HEK293T (cell line): ENCODE results near the gene SUPT5H.

ENCODE experiments used
- CTCF ChIA-PET: fragments of 350-600 bp; formaldehyde crosslinking; extraction: SDS; loops from one replicate; lab custom pipeline; 2021; ENCODE audit warnings: antibody characterized with exemption, inconsistent platforms; lab: Yijun Ruan, JAX
- POLR2A ChIA-PET: fragments of 350-600 bp; formaldehyde crosslinking; extraction: SDS; loops from one replicate; lab custom pipeline; 2020; ENCODE audit warnings: antibody characterized with exemption, inconsistent platforms; lab: Yijun Ruan, JAX
- DNase-seq: peaks from one replicate; pipeline ENCODE4 v3.0.0; 2012; ENCODE audit warnings: mixed read lengths; ENCODE audit errors: extremely low spot score
- ARNT ChIP-seq: fragments of 450-650 bp; IDR thresholded peaks from 2 replicates; pipeline ENCODE4 v1.6.1; 2017; ENCODE audit warnings: mild to moderate bottlenecking
- BHLHE40 ChIP-seq: fragments of 450-650 bp; IDR thresholded peaks from 2 replicates; pipeline ENCODE4 v1.6.1; 2016; ENCODE audit warnings: mild to moderate bottlenecking, moderate library complexity, borderline replicate concordance
- CTBP1 ChIP-seq: fragments of 450-650 bp; IDR thresholded peaks from 2 replicates; pipeline ENCODE4 v1.6.1; 2016; ENCODE audit warnings: borderline replicate concordance
- ELF4 ChIP-seq: fragments of 450-650 bp; IDR thresholded peaks from 2 replicates; pipeline ENCODE4 v1.6.1; 2017; ENCODE audit warnings: antibody characterized with exemption
- FOXA1 ChIP-seq: fragments of 450-650 bp; IDR thresholded peaks from 2 replicates; pipeline ENCODE4 v1.6.1; 2016; ENCODE audit warnings: mild to moderate bottlenecking
- FOXK2 ChIP-seq: fragments of 450-650 bp; IDR thresholded peaks from 2 replicates; pipeline ENCODE4 v1.6.1; 2016; ENCODE audit warnings: mild to moderate bottlenecking
- FOXM1 ChIP-seq: fragments of 450-650 bp; IDR thresholded peaks from 2 replicates; pipeline ENCODE4 v1.6.1; 2017; ENCODE audit warnings: mild to moderate bottlenecking, borderline replicate concordance
- HDGF ChIP-seq: fragments of 450-650 bp; IDR thresholded peaks from 2 replicates; pipeline ENCODE4 v1.6.1; 2017; ENCODE audit warnings: antibody characterized with exemption, borderline replicate concordance
- L3MBTL2 ChIP-seq: fragments of 450-650 bp; conservative IDR thresholded peaks from 2 replicates; pipeline ENCODE4 v1.6.1; 2016; ENCODE audit warnings: mild to moderate bottlenecking
- LEF1 ChIP-seq: fragments of 450-650 bp; IDR thresholded peaks from 2 replicates; pipeline ENCODE4 v1.6.1; 2017; ENCODE audit warnings: mild to moderate bottlenecking, borderline replicate concordance
- NFRKB ChIP-seq: fragments of 450-650 bp; IDR thresholded peaks from 2 replicates; pipeline ENCODE4 v1.6.1; 2016; ENCODE audit warnings: mild to moderate bottlenecking, moderate library complexity
- PKNOX1 ChIP-seq: fragments of 450-650 bp; IDR thresholded peaks from 2 replicates; pipeline ENCODE4 v1.6.1; 2016
- SP1 ChIP-seq: fragments of 450-650 bp; IDR thresholded peaks from 2 replicates; pipeline ENCODE4 v1.6.1; 2017
- SUZ12 ChIP-seq: fragments of 450-650 bp; IDR thresholded peaks from 2 replicates; pipeline ENCODE4 v1.6.1; 2016; ENCODE audit warnings: mild to moderate bottlenecking
- TARDBP ChIP-seq: fragments of 450-650 bp; IDR thresholded peaks from 2 replicates; pipeline ENCODE4 v1.6.1; 2016
- ZNF384 ChIP-seq: fragments of 450-650 bp; IDR thresholded peaks from 2 replicates; pipeline ENCODE4 v1.6.1; 2016

The SUPT5H gene

GRCh38 chr19:39509233-39509632 lies 63.9 kb downstream of the SUPT5H start:
- TF ChIP-seq ZNF384 = no peak
- no peak for TF ChIP-seq L3MBTL2
- TF ChIP-seq BHLHE40 = no peak
- TF ChIP-seq ELF4 = no peak
- no peak for TF ChIP-seq TARDBP
- TF ChIP-seq FOXM1 = no peak
- TF ChIP-seq HDGF = no peak
- TF ChIP-seq CTBP1 = no peak
- TF ChIP-seq LEF1 = no peak
- TF ChIP-seq NFRKB = no peak
- TF ChIP-seq FOXK2 = no peak
- no peak for TF ChIP-seq PKNOX1
- no peak for TF ChIP-seq ARNT
- TF ChIP-seq SUZ12 = no peak
- CTCF ChIA-PET = interaction anchor here (0.6 to 0.7 kb wide), 2 partner anchors 16 to 34 kb away, joined by 3 read pairs; no protein-coding TSS in a partner anchor
- POLR2A ChIA-PET = interaction anchor here (1.3 to 1.6 kb wide), 2 partner anchors 9 to 74 kb away, joined by 3 to 8 read pairs; partner anchors contain the start of gene RPS16
- no peak for DNase-seq

GRCh38 chr19:39512988-39513387 lies 67.6 kb downstream of the SUPT5H start:
- POLR2A ChIA-PET = interaction anchor here (1.0 kb wide), 1 partner anchor 77 kb away, joined by 3 read pairs; the partner anchor contains the start of gene RPS16
- CTCF ChIA-PET = interaction anchor here (0.6 kb wide), 1 partner anchor 14 kb away, joined by 8 read pairs; no protein-coding TSS in a partner anchor
- DNase-seq = no peak
- TF ChIP-seq LEF1 (no peak), BHLHE40 (no peak), FOXM1 (no peak), HDGF (no peak), CTBP1 (no peak), TARDBP (no peak), SUZ12 (no peak), NFRKB (no peak), FOXK2 (no peak), ARNT (no peak), ELF4 (no peak), ZNF384 (no peak), SP1 (no peak), L3MBTL2 (no peak), FOXA1 (no peak), PKNOX1 (no peak)

- TF ChIP-seq LEF1 (no peak), HDGF (no peak), FOXK2 (no peak), ZNF384 (no peak), PKNOX1 (no peak), BHLHE40 (no peak), SUZ12 (no peak), ARNT (no peak), L3MBTL2 (no peak), ELF4 (no peak), CTBP1 (no peak), SP1 (no peak), FOXA1 (no peak)
- POLR2A ChIA-PET = interaction anchor here (1.1 kb wide), 1 partner anchor 79 kb away, joined by 3 read pairs; the partner anchor contains the start of gene RPS16
- CTCF ChIA-PET = interaction anchor here (0.6 to 1.5 kb wide), 2 partner anchors 36 to 103 kb away, joined by 3 read pairs; partner anchors contain the start of gene PLEKHG2
- DNase-seq = no peak
Measured at GRCh38 chr19:39514840-39515550, 69.6 kb downstream of the SUPT5H start, which contains the start of gene SELENOV. SELENOV (plus strand) TSS chr19:39515139; CDS start chr19:39515213, 74 bp downstream.

DNA sequence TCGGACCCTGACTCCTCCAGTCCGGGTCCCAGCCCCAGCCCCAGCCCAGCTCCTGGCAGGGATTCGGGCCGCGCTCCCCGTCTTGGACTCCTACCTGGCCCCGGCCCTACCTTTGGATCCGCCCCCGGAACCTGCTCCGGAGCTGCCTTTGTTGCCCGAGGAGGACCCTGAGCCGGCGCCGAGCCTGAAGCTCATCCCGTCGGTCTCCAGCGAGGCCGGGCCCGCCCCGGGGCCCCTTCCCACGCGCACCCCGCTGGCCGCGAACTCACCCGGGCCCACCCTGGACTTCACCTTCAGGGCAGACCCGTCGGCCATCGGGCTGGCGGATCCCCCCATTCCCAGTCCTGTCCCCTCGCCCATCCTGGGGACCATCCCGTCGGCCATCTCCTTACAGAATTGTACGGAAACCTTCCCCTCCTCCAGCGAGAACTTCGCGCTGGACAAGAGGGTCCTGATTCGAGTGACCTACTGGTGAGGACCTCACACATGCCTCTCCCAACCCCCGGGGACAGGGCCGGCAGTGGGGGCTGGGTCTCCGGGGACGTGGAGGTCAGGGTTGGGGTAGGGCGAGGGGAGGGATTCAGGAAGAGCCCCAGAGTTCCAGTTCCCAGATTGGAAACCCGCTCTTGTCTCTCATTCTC lies 70.3 kb downstream of the SUPT5H start:
- POLR2A ChIA-PET = interaction anchor here (0.8 kb wide), 1 partner anchor 80 kb away, joined by 3 read pairs; the partner anchor contains the start of gene RPS16
- CTCF ChIA-PET = interaction anchor here (0.6 kb wide), 1 partner anchor 36 kb away, joined by 3 read pairs; no protein-coding TSS in a partner anchor
- TF ChIP-seq CTBP1 (no peak), SUZ12 (no peak), TARDBP (no peak), FOXK2 (no peak), FOXM1 (no peak), BHLHE40 (no peak), ARNT (no peak), LEF1 (no peak), FOXA1 (no peak), SP1 (no peak)
- DNase-seq = no peak

DNA sequence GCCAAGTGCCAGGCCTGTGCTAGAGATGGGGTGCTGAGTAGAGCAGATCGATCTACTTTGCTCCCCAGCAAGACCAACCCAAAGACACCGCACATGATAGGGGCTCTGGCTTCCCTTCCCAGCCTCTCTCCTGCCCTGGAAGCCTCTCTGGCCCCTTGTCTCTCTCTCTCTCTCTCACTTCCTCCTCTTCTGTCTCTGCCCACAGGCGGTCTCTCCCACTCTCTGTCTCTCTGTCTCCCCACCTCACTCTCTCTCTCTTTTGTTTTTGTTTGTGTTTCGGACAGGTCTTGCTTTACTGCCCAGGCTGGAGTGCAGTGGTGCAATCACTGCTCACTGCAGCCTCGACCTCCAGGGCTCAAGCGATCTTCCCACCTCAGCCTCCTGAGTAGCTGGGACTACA lies 70.9 kb downstream of the SUPT5H start:
- no peak for TF ChIP-seq L3MBTL2
- no peak for TF ChIP-seq PKNOX1
- TF ChIP-seq ARNT = no peak
- TF ChIP-seq LEF1 = no peak
- no peak for TF ChIP-seq ZNF384
- TF ChIP-seq SUZ12 = no peak
- no peak for TF ChIP-seq FOXM1
- no peak for TF ChIP-seq FOXA1
- TF ChIP-seq NFRKB = no peak
- no peak for TF ChIP-seq SP1
- no peak for DNase-seq
- ChIA-PET CTCF (no interaction called here), POLR2A (interaction anchor here (0.8 kb wide), 1 partner anchor 80 kb away, joined by 3 read pairs; the partner anchor contains the start of gene RPS16)
